Esophagus muscularis mucosa (tissue), 4 donors: Measurements from ENCODE around the gene COBL. TPM values are rescaled to one million over a fixed set of nuclear protein-coding genes. Genes with fewer than 3 reads are reported as not detected.
A peak's percentile ranks its signal among the peaks of the same experiment; 100 is the strongest.

Source experiments
- DNase-seq: peaks from one replicate; pipeline ENCODE4 v3.0.0-alpha.2; 2017; ENCODE audit errors: extremely low spot score
- H3K27ac ChIP-seq, 4 donors: fragments of 200-600 bp; sonication (generic); replicated peaks in 1 of 4; 1 replicate in 3 of 4; 2 replicates in 1 of 4; pipeline ENCODE4 v1.5.1; 2016 to 2019; ENCODE audit warnings: mild to moderate bottlenecking in 1 of 4
- H3K27me3 ChIP-seq, 4 donors: fragments of 200-600 bp; sonication (generic); one replicate each; pipeline versions ENCODE4 v1.5.1 to v1.6.0; 2016 to 2019
- H3K36me3 ChIP-seq, 4 donors: fragments of 200-600 bp; sonication (generic); one replicate each; pipeline ENCODE4 v1.5.1; 2016 to 2019
- H3K4me1 ChIP-seq, 4 donors: fragments of 200-600 bp; sonication (generic); one replicate each; pipeline ENCODE4 v1.5.1; 2016 to 2019
- H3K4me3 ChIP-seq, 4 donors: fragments of 200-600 bp; sonication (generic); 1 replicate in 2 of 4; 2 replicates in 2 of 4; pipeline ENCODE4 v1.5.1; 2016 to 2019; ENCODE audit warnings: mild to moderate bottlenecking in 4 of 4, moderate library complexity in 1 of 4
- H3K9me3 ChIP-seq, 4 donors: fragments of 200-600 bp; sonication (generic); 1 replicate in 3 of 4; 2 replicates in 1 of 4; pipeline ENCODE4 v1.5.1; 2016 to 2019
- CTCF ChIP-seq, 3 experiments: fragments of 200-600 bp in 2 of 3; fragments of 450-650 bp in 1 of 3; sonication (generic) in 2 of 3; IDR thresholded peaks; one replicate each; pipeline ENCODE4 v1.5.1; 2017 to 2019; ENCODE audit warnings: antibody characterized with exemption in 3 of 3, mild to moderate bottlenecking in 2 of 3, moderate library complexity in 1 of 3
- EP300 ChIP-seq: sonication (generic); formaldehyde crosslinking; IDR thresholded peaks from one replicate; pipeline ENCODE4 v1.6.1; 2017; ENCODE audit warnings: antibody characterized with exemption
- POLR2A ChIP-seq: fragments of 450-650 bp; IDR thresholded peaks from one replicate; pipeline ENCODE4 v1.6.1; 2017; ENCODE audit warnings: antibody characterized with exemption, moderate library complexity, mild to moderate bottlenecking, low read depth
- POLR2AphosphoS5 ChIP-seq, 2 donors: sonication (generic); formaldehyde crosslinking; IDR thresholded peaks; one replicate each; pipeline ENCODE4 v1.6.1; 2017; ENCODE audit warnings: antibody characterized with exemption in 2 of 2
- WGBS: methylation state at CpG from one replicate; pipeline ENCODE4 v1.1.5; 2018; 5-methylcytosine and 5-hydroxymethylcytosine counted together
- intact Hi-C: fragments of 100-400 bp; cut with DNase I; formaldehyde crosslinking; loops from one replicate; pipeline ENCODE4 v1.15.1; 2023
- total RNA-seq, 4 donors: library from RNA; depleted of rRNA; stranded (reverse); fragments of >200 nt; gene quantifications; one replicate each; pipeline versions ENCODE4 v1.1.0 to v1.2.1, GENCODE V29; 2016

The COBL gene
- total RNA-seq, 4 donors from 2014 or later = 29.8 to 51.4 (median 45.9) TPM

- Histone ChIP-seq H3K4me3 (no peak overlapping the region), H3K27me3 (no peaks in the 10 kb centered on the region), H3K4me1 (peaks cover 3 to 12% (median 4%) of the 10 kb centered on the region in 4 donors), H3K27ac (no peak overlapping the region), H3K9me3 (no peaks in the 10 kb centered on the region), H3K36me3 (no peaks in the 10 kb centered on the region)
- peak; percentile 60 for DNase-seq
- intact Hi-C loops = no loop called here
- 87% methylated on average over 7 of the region's 7 CpGs for WGBS
- no peak for TF ChIP-seq EP300
- TF ChIP-seq CTCF (IDR thresholded peaks at IDR 0.05) = no peak
- TF ChIP-seq POLR2AphosphoS5 (IDR thresholded peaks at IDR 0.05) = no peak
- no peak for TF ChIP-seq POLR2A
Measured at GRCh38 chr7:51268859-51269258, 47.8 kb downstream of the COBL start.

- Histone ChIP-seq H3K27me3 (no peaks in the 10 kb centered on the region), H3K4me1 (peaks cover 19 to 20% (median 20%) of the 10 kb centered on the region in 4 donors), H3K4me3 (no peak overlapping the region), H3K27ac (no peak overlapping the region), H3K36me3 (no peaks in the 10 kb centered on the region), H3K9me3 (no peaks in the 10 kb centered on the region)
- 98% methylated on average over 2 of the region's 2 CpGs for WGBS
- DNase-seq = peak; percentile 17
- intact Hi-C loops = no loop called here
- TF ChIP-seq POLR2A = no peak
Measured at GRCh38 chr7:51267169-51267568, 49.4 kb downstream of the COBL start.

- intact Hi-C loops = no loop called here
- 95% methylated on average over 10 of the region's 12 CpGs for WGBS
- H3K27me3 ChIP-seq = no peaks in the 10 kb centered on the region
Measured at GRCh38 chr7:51265066-51265907, 51.3 kb downstream of the COBL start.

GRCh38 chr7:51263631-51264484, 52.8 kb downstream of the COBL start:
- H3K27ac ChIP-seq = no peak overlapping the region
- H3K36me3 ChIP-seq = no peaks in the 10 kb centered on the region
- intact Hi-C loops = no loop called here
- no peaks in the 10 kb centered on the region for H3K27me3 ChIP-seq
- DNase-seq = peak; percentile 66
- H3K4me1 ChIP-seq = peaks cover 27 to 36% (median 31%) of the 10 kb centered on the region in 4 donors
- no peak overlapping the region for H3K4me3 ChIP-seq
- whole genome bisulfite sequencing = 90% methylated on average over 10 of the region's 10 CpGs
- H3K9me3 ChIP-seq = no peaks in the 10 kb centered on the region
- TF ChIP-seq EP300 (no peak), POLR2AphosphoS5 (IDR thresholded peaks at IDR 0.05) (no peak), POLR2A (no peak), CTCF (IDR thresholded peaks at IDR 0.05) (no peak)

More at GRCh38 chr7:51265066-51265907, 51.3 kb downstream of the COBL start:
- peaks cover 27 to 36% (median 33%) of the 10 kb centered on the region in 4 donors for H3K4me1 ChIP-seq
- TF ChIP-seq POLR2AphosphoS5 (IDR thresholded peaks at IDR 0.05) (no peak), EP300 (no peak), POLR2A (no peak), CTCF (IDR thresholded peaks at IDR 0.05) (no peak)
- H3K9me3 ChIP-seq = no peaks in the 10 kb centered on the region
- H3K27ac ChIP-seq = no peak overlapping the region
- H3K4me3 ChIP-seq = no peak overlapping the region
- DNase-seq = peak; percentile 75
- H3K36me3 ChIP-seq = no peaks in the 10 kb centered on the region
